GM21528 (cell line): ENCODE data around the gene LRRC27.

Source experiments
- ATAC-seq: cut with Tn5 transposase; IDR thresholded peaks from one replicate; pipeline ENCODE4 v1.9.1; 2021; ENCODE audit warnings: mild to moderate bottlenecking, moderate library complexity; ENCODE audit not compliant: unreplicated experiment, low FRiP score

Gene LRRC27

DNA sequence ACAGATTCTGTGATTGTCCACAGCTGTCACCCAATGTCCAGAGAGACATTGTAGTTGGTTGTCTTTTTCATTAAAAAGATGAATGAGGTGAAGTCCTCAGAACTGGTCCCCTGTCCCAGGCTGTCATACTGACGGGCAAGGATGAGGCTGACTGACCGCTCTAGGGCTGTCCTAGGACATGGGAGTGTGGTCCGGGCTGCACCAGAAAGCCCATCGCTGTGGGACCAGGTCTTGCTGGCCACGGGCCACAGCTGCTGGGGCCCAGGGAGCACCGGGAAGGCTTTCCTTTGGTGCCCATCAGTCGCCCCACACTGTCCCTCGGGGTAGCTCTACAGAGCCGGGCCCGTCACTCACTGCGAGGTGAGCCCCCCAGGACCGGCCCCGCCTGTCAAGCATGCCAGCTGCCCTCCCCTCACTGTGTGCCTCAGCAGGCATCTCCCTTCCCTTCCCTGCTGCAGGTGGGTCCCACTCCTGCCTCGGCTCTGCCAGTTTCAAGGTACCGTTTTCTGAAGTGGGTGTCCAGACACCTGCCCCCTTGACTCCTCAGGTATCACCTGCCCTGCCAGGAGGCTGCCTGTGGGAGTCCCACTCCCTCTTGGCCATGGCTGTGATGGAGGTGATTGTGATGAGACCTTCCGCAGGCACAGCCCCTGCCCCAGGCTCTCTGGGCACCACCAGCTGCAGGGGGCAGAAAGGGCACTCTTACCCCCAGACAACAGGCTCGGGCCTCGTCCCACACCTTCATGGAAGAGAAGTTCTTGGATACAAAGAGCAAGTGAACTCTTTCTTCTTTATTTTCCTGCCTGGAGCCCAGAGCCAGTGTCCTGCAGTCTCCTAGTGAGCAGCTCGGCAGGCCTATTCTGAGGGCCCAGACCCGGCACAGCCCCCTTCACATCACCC is 21.7 kb downstream of the LRRC27 start:
- no peak for ATAC-seq

DNA sequence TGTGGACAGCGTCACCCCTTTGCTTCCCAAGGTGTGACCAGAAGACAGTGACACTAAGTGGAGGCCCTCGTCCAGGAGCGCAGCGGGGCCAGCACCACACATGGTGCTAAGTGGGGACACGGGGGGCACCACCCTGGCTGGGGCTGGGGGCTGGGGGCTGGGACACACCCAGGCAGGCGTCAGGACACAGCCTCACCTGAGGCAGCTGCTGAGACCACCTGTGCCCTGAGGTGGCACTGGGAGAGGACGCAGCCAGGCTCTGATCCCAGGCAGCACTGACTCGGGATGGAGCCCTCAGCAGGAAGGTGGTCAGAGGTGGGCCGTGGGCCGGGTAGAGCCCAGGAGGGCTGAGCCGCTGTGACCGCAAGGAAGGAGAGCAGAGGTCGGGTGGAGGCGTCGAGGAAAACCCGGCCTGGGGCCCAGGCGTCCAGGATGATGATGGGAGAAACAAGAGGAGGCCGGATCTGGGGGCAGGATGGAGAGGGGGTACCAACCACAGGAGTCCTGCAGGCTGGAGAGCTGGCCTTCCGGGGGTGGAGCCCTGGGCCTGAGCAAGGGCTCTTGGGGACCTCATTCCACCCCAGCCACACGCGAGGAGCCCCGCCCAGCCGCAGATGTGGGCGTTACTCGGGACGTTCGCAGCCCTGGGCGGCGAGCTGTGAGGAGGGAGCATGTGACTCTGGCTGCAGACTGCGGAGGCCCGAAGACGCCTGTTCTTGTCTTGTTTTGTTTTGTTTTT is 22.5 kb downstream of the LRRC27 start:
- ATAC-seq = no peak

DNA sequence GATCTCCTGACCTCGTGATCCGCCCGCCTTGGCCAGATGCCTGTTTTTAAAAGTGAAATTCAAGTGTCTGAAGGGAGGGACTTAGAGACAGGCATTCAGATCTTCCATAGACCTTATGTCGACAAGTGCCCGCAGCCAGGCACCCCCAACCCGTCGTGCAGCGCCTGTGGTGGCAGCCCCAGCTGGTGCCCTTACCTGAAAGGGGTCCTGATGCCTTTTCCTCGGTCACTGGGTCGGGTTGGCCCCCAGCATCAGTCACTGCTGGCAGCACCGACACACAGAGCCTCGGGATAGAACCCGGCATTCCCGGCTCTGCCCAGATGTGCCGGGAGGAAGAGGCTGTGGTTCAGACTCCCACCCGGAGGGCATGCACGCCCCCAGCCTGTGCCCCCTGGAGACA is 23.3 kb downstream of the LRRC27 start:
- no peak for ATAC-seq

DNA sequence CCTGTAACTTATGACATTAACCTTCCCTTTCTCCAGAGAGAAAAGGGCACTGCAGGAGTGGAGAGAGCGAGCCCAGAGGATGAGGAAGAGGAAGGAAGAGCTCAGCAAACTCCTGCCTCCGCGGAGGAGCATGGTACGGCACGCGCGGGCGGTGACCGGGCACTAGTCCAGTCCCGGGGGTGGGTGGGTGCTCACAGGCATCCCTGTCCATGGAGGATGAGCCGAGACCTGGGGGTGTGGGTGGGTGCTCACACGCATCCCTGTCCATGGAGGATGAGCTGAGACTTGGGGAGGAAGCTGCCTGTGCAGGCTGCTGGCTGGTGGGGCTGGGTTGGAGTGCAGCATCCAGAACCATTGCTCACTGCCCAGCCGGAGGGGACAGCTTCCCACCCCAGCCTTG is 23.8 kb downstream of the LRRC27 start:
- no peak for ATAC-seq

DNA sequence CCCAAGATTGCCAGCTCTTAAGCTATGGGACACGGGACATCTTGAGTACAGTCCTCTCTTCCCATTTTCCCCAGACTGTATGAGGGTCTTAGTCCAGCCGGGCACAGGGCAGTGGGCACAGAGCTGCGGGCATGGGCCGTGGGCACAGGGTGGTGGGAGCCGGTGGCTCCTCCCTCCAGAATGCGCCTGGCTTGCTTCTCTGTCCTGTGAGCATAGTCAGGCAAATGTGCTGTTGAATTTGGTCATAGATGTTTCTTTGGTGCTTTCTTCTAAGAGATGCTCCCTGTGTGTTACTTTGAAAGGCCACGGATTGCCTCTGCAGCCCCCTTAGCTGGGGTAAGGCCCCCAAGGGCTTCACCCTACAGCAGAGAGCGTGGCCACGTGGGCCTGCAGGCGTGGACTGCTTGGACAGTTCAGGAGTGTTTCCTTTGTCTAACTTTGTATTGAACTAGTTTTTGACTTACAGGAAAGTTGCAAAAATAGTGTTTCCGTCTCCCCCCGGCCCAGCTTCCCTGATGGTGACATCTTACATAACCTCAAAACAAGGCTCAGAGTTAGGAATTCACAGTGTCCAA is 24.7 kb downstream of the LRRC27 start:
- no peak for ATAC-seq

DNA sequence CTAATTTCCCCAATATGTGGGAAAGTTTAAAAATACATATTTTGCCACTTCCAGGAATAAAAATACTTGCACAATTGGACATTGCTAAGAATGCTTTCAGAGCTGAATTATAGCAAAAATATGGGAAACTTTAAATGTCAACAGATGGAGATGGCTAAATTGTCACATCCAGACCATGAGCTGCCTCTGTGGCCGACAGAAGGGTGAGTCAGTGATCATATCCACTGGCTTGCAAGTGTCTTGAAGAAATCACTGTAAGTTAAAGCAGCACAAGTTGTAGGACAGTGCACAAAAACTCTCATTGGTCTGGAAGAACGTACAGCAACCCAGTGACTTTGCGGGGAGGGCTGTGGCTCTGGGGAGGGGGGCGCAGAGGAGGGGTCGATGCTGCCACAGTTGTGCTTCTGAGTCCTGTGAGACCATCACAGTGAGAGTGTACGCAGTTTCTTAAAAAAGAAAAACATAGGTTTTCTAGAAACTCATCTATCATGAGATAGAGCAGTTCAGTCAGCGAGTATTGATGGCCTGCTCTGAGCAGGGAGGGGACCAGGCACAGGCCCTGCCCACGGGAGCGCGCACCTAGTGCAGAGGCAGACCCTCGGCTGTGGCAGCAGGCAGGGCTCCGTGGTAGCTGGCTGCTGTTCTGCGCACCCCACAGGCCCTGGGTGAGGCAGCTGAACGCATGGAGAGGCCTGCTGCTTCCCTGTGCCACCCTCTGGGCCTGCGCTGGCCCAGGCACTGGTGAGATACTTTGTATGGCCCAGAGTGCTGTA is 25.5 kb downstream of the LRRC27 start:
- ATAC-seq = no peak

DNA sequence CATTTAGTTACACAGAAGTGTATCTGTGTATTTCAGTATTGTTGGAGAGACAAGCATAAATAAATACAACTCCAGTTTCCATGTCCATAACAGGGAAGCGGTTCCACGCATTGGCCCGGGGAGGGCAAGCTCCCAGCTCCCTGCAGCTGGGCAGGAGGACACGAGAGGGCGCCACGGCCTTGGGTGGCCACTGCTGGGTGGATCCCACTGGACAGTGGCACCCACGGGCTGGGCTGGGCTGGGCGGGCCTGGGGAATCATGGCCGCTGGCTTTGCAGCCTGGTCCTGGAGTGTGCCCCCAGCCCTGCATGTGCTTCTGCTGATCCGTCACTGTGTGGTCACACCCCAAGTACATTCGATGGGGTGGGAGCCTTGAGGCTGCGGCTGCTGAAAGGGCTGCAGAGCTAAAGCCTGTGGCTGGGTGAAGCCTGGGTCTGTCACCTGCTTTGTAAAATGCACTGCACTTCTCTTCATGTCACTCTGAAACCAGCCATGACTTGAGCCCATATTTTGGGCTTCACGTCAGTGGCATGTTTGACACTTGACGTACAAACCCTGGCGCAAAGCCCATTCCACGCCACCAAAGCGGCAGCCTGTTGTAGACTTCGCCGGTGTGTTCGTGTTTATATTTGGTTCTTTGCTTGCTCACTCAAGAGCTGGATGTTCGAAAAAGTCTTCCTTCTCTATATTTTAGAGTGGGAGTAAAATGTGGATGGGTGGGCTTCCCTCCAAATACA is 27.5 kb downstream of the LRRC27 start:
- ATAC-seq = no peak

DNA sequence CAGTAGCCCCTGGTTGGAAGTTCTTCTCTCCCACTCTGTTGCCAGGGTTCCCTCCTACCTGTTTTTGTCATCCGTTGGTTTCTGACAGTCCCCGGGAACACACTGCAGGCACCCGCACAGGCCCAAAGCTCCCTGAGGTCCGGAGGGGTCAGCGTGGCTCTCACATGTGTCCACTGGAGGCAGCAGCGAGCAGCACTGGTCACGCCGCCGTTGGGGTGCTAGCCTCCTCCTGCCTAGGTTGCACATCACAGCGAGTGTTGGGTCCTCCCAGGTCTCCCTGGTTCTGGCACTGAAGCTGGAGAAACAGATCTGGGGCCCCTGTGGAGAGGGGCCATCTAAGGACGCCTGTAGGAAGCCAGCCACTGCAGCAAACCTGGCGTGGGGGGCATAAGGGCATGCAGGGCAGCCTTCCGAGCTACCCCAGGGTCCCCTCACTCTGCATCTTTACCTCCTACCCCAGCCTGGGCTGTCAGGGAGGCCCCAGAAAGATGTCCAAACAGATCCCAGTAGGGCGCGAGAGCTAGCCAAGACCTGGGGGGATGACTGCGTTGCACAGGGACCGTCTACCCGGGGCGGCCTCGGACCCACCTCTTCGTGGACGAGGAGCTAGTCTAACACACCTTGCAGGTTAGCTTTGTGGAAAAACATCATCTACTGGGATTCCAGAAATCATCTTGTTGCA is 28.9 kb downstream of the LRRC27 start:
- ATAC-seq = no peak

DNA sequence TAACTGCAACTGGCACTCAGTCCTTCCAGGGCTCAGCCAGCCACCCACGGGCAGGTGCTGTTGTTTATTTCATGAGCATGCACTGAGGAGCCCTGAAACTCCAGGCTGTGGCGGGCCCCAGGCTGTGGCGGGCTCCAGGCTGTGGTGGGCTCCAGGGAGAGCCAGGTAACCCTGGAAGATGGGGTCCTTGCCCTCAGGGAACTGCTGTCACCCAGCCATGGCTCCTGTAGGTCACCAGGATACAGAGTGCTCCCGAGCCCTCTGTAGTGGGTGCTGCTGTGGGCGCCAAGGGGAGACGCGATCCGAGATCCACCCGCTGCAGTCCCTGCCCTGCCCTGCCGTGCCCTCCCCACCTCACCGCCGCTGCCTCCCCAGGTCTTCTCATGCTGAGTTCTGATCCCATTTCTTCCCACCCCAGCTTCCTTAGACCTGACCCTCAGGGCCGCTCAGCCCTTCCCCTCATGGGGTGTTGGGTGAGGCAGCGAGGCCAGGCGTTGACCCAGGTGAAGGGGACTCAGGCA is 29.6 kb downstream of the LRRC27 start:
- ATAC-seq = no peak

DNA sequence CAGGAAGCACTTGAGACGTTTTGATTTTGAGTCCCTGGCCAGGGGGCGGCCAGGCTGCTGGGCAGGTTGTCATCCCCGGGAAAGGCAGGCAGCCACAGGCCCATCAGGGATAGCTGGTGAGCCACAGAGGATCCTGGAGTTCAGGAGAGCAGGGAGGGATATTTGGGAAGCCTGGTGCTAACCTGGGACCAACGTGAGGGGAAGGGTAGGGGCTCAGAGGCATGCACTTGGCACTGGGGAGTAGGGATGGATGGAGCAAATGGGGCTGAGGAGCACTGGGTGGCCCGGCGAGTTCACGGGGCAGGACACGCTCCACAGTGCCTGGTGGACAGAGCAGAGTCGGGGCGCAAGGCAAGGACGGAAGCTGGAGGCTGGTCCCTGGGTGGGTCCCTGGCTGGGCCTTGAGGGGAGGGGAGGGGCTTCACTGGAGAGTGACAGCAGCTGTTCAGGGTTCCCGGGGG is 30.2 kb downstream of the LRRC27 start:
- no peak for ATAC-seq

DNA sequence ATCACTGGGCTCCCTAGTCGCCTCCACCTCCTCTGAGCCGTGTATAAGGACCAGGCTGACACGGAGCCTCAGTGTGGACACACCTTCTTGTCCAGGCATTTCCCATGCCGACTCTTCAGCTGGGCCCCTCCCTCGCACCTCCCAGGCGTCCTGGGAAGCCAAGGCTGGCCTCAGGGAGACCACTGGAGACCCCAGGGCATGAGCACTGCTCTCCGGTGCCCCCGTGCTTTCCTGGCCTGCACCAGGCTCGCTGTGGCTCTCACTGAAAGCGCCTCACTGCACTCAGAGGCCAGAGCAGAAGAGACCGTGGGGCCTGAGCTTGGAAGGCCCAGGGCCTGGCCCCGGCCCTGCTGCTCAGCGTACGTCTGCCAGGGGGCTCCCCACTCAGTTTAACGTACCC is 31.4 kb downstream of the LRRC27 start:
- no peak for ATAC-seq

DNA sequence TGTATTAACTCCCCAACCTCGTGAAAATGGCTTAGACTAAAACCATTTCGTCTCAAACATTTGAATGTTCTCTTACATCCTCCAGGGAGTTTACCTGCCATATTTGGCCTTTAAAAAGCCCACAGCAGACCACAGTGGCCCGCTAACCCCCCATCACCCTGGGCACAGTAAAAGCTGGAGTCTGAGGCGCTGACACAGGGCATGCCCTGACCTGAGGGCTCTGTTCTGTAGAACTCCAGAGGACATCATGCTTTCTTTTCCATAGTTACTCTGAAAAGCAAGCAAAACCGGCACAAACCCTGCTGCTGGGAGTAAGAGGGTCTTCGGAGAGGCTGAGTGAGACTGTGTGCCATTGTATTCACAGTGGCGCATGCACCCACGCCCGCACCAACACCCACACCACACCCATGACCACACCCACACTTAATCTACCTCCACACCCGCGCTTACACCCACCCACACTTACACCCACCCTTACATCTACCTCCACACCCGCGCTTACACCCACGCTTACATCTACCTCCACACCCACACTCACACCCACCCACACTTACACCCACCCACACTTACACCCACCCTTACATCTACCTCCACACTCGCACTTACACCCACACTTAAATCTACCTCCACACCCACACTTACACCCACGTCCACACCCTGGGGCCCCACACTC is 32.1 kb downstream of the LRRC27 start:
- no peak for ATAC-seq

DNA sequence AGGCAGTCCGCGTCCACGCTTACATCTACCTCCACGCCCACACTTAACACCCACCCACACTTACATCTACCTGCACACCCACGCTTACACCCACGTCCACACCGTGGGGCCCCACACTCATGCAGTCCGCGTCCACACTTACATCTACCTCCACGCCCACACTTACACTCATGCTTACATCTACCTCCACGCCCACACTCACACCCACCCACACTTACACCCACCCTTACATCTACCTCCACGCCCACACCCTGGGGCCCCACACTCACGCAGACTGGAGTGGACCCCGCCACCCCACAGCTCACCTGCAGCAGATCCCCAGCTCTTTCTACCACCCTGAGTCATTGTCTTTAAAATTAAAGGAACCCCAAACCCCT is 32.6 kb downstream of the LRRC27 start:
- ATAC-seq = no peak

DNA sequence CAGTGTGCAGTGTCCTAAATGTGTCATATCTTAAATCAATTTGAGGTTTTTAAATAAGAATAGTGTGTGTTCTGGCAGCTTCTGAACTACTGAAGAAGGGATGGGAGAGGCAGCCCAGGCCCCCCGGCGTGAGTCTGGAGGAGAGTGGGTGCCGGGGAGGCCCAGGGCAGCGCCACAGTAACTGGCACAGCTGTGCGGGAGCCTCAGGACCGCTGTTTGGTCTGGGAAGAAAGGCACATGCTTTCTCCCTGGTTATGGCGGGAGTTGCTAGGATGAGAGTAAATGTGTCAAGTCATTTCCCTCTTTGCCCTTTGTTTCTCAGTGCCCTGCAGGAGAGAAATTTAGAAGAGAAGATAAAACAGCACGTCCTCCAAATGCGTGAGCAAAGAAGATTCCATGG is 33.1 kb downstream of the LRRC27 start:
- no peak for ATAC-seq

DNA sequence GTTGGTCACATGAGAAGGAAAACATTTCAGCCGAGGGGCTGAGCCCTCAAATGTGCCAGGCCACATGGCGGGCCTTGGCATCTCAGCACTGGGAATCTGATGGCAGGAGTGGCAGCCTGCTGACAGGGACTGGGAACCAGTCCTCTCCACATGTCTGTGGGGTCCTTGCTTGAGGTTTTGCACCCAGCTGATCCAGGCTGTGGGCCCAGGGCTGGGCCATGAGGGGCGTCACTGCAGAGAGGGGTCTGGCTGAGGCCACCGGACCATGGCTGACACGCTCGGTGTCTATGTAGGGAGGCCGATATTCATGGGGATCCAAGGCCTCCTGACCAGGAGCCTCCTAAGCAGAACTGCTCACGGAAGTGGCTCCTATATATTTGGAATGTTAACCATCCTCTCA is 34.0 kb downstream of the LRRC27 start:
- no peak for ATAC-seq

DNA sequence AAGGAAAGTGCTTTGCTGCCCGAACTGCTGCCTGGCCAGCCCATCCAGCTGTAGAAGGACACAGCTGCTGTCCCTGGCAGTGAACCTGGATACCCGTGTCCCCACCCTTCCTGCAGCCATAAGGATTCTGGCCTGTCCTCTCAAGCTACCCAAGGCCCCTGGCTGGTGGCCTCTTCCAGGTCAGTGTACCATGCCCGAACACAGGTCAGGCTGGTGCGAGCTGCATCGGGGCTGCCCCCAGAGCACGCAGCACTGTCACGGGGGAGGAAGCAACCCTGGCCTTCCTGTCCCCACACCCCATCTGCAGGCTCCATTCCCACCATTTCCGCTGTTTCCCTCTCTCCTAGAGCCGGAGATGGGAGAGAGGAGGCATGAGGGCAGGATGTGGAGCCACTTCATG is 34.5 kb downstream of the LRRC27 start:
- no peak for ATAC-seq

DNA sequence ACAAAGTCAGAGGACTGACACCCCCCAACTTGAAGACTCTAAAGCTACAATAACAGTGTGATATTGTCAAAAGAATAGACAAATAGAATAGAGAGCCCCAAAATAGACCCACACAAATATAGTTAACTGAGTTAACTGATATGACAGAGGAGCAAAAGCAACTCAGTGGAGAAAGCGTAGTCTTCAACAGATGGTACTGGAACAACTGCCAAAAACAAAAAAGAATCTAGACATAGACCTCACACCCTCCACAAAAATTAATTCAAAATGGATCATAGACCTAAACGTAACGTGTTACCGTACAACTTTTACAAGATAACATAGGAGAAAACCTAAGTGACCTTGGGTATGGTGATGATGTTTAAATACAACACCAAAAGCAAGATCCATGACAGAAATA is 36.4 kb downstream of the LRRC27 start:
- ATAC-seq = no peak

DNA sequence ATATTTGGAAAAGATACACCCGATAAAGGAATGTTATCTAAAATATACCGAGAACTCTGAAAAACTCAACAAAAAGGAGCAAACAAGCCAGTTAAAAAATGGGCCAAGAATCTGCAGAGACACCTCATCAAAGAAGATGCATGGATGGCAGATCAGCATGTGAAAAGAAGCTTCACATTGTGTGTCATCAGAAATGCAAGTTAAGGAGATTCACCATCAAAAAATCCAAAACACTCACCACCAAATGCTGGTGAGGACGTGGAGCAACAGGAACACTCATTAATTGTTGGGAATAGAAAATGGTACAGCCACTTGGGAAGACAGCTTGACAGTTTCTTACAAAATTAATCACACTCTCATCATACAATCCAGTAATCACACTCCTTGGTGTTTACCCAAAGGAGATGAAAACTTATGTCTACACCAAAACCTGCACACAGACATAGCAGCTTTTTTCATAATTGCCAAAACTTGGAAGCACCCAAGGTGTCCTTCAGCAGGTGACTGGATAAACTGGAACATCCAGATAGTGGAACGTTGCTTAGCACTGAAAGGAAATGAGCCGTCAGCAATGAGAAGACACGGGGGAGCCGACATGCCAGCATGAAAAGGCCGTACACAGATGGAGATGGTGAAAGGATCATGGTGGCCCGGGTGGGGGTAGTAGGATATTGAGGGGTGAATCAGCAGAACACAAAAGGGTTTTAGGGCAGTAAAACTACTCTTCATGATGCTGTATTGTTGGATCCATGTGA is 37.1 kb downstream of the LRRC27 start:
- no peak for ATAC-seq
